HepG2 (cell line): ENCODE data around the gene ERVH48-1. TPM values are rescaled to one million over a fixed set of nuclear protein-coding genes. Genes with fewer than 3 reads are reported as not detected.
A peak's percentile ranks its signal among the peaks of the same experiment; 100 is the strongest.

ENCODE experiments used
- AHR ChIP-seq: IDR thresholded peaks from 2 replicates; pipeline ENCODE4 v1.6.1; 2018; ENCODE audit warnings: missing genetic modification reagents, missing compliant biosample characterization
- BRD4 ChIP-seq: sonication (generic); formaldehyde crosslinking; IDR thresholded peaks from 2 replicates; pipeline ENCODE4 v1.4.0; 2020; ENCODE audit warnings: missing genetic modification reagents
- DPF2 ChIP-seq: sonication (generic); formaldehyde crosslinking; IDR thresholded peaks from 2 replicates; pipeline ENCODE4 v1.4.0; 2020; ENCODE audit warnings: mild to moderate bottlenecking, low read depth, missing genetic modification reagents, borderline replicate concordance
- ELF4 ChIP-seq: sonication (generic); formaldehyde crosslinking; IDR thresholded peaks from 2 replicates; pipeline ENCODE4 v1.5.0; 2020; ENCODE audit warnings: missing genetic modification reagents, mild to moderate bottlenecking, moderate library complexity, borderline replicate concordance
- ETV6 ChIP-seq: sonication (generic); formaldehyde crosslinking; conservative IDR thresholded peaks from 2 replicates; pipeline ENCODE4 v1.4.0; 2020; ENCODE audit warnings: missing genetic modification reagents
- HNF1B ChIP-seq: sonication (generic); formaldehyde crosslinking; IDR thresholded peaks from 2 replicates; pipeline ENCODE4 v1.5.1; 2020; ENCODE audit warnings: mild to moderate bottlenecking, moderate library complexity, missing genetic modification reagents
- HNRNPUL1 ChIP-seq: fragments of 200-400 bp; formaldehyde crosslinking; IDR thresholded peaks from 2 replicates; pipeline ENCODE4 v1.6.1; 2017; ENCODE audit warnings: low read depth, mild to moderate bottlenecking, low read length, moderate library complexity
- LCORL ChIP-seq, 2 experiments: fragments of 450-650 bp in 1 of 2; sonication (generic) in 1 of 2; formaldehyde crosslinking in 1 of 2; IDR thresholded peaks; 2 replicates each; pipeline versions ENCODE4 v1.5.0 to v1.6.1; 2017 to 2020; ENCODE audit warnings: antibody characterized with exemption in 1 of 2, missing genetic modification reagents in 1 of 2
- NCOA2 ChIP-seq: sonication (generic); formaldehyde crosslinking; IDR thresholded peaks from 2 replicates; pipeline ENCODE4 v1.8.0; 2022; ENCODE audit warnings: inconsistent platforms
- NFYC ChIP-seq: IDR thresholded peaks from 2 replicates; pipeline ENCODE4 v1.6.1; 2016; ENCODE audit warnings: missing genetic modification reagents, missing compliant biosample characterization
- PBX2 ChIP-seq: IDR thresholded peaks from 2 replicates; pipeline ENCODE4 v1.6.1; 2016; ENCODE audit warnings: control low read depth
- SMAD3 ChIP-seq: sonication (generic); formaldehyde crosslinking; IDR thresholded peaks from 2 replicates; pipeline ENCODE4 v1.4.0; 2020; ENCODE audit warnings: missing genetic modification reagents
- SNAI1 ChIP-seq: sonication (generic); formaldehyde crosslinking; IDR thresholded peaks from 2 replicates; pipeline ENCODE4 v1.5.0; 2020; ENCODE audit warnings: mild to moderate bottlenecking, missing genetic modification reagents, borderline replicate concordance
- TCF7L2 ChIP-seq: IDR thresholded peaks from 2 replicates; pipeline ENCODE4 v1.6.1; 2011; ENCODE audit warnings: mild to moderate bottlenecking, low read depth, low read length, moderate library complexity
- TOE1 ChIP-seq: sonication (generic); formaldehyde crosslinking; IDR thresholded peaks from 2 replicates; pipeline ENCODE4 v1.4.0; 2020; ENCODE audit warnings: mild to moderate bottlenecking, missing genetic modification reagents
- TRIM24 ChIP-seq: sonication (generic); formaldehyde crosslinking; IDR thresholded peaks from 2 replicates; pipeline ENCODE4 v1.8.0; 2022; ENCODE audit warnings: mild to moderate bottlenecking, missing genetic modification reagents
- YEATS2 ChIP-seq: sonication (generic); formaldehyde crosslinking; IDR thresholded peaks from 2 replicates; pipeline ENCODE4 v1.4.0; 2020; ENCODE audit warnings: missing genetic modification reagents, borderline replicate concordance
- ZBTB20 ChIP-seq: sonication (generic); formaldehyde crosslinking; IDR thresholded peaks from 2 replicates; pipeline ENCODE4 v1.8.1; 2023; ENCODE audit warnings: missing genetic modification reagents, low read depth, mild to moderate bottlenecking, borderline replicate concordance
- ZNF138 ChIP-seq: sonication (generic); formaldehyde crosslinking; IDR thresholded peaks from 2 replicates; pipeline ENCODE4 v1.5.0; 2020; ENCODE audit warnings: mild to moderate bottlenecking, low read depth, missing genetic modification reagents
- ZNF431 ChIP-seq: sonication (generic); formaldehyde crosslinking; IDR thresholded peaks from 2 replicates; pipeline ENCODE4 v1.9.0; 2022; ENCODE audit warnings: missing genetic modification reagents, low read depth, mild to moderate bottlenecking, borderline replicate concordance
- ZNF484 ChIP-seq: sonication (generic); formaldehyde crosslinking; IDR thresholded peaks from 2 replicates; pipeline ENCODE4 v1.5.1; 2020; ENCODE audit warnings: mild to moderate bottlenecking, low read depth, missing genetic modification reagents, borderline replicate concordance
- ZNF510 ChIP-seq: sonication (generic); formaldehyde crosslinking; IDR thresholded peaks from 2 replicates; pipeline ENCODE4 v1.4.0; 2020; ENCODE audit warnings: low read depth, mild to moderate bottlenecking, missing genetic modification reagents
- ZNF564 ChIP-seq: sonication (generic); formaldehyde crosslinking; IDR thresholded peaks from 2 replicates; pipeline ENCODE4 v1.8.1; 2023; ENCODE audit warnings: mild to moderate bottlenecking, missing genetic modification reagents
- ZNF614 ChIP-seq: IDR thresholded peaks from 2 replicates; pipeline ENCODE4 v1.6.1; 2018; ENCODE audit warnings: missing biosample characterization, missing genetic modification reagents, inconsistent platforms, borderline replicate concordance
- ZNF660 ChIP-seq: sonication (generic); formaldehyde crosslinking; IDR thresholded peaks from 2 replicates; pipeline ENCODE4 v1.5.1; 2020; ENCODE audit warnings: mild to moderate bottlenecking, low read depth, missing genetic modification reagents, borderline replicate concordance
- ZNF788 ChIP-seq: sonication (generic); formaldehyde crosslinking; IDR thresholded peaks from 2 replicates; pipeline ENCODE4 v1.5.0; 2020; ENCODE audit warnings: mild to moderate bottlenecking, missing genetic modification reagents, borderline replicate concordance
- polyA plus RNA-seq, 8 experiments: library from polyadenylated mRNA; depleted of rRNA in 3 of 8; stranded (reverse) in 7 of 8; unstranded in 1 of 8; fragments of >200 nt; fragmentation: Illumina TruSeq in 4 of 8; extraction: Trizol in 4 of 8; gene quantifications; 2 replicates each; pipeline versions ENCODE4 v1.2.1 to v1.2.3, GENCODE V29; 2011 to 2016; ENCODE audit warnings: low read depth in 4 of 8, missing spikeins in 1 of 8, mixed read lengths in 1 of 8; ENCODE audit not compliant: insufficient read depth in 1 of 8
- total RNA-seq, 5 experiments: library from RNA; depleted of rRNA; stranded (reverse); fragments of >200 nt; fragmentation: Illumina TruSeq; extraction: Trizol; gene quantifications; 2 replicates each; pipeline ENCODE4 v1.2.3, GENCODE V29; 2016; ENCODE audit warnings: low read depth in 1 of 5
- TF ChIP-seq, protein P1 (sequence below): sonication (generic); formaldehyde crosslinking; IDR thresholded peaks from 2 replicates; pipeline ENCODE4 v1.5.0; 2020; ENCODE audit warnings: missing genetic modification reagents

Gene ERVH48-1
- total and polyA plus RNA-seq, 2 of the 13 experiments (the other 11 are each of a cell fraction or from before 2014, with no cell fraction given) = 1.8 TPM; not detected in 1

GRCh38 chr21:42892931-42893755, 32.3 kb downstream of the ERVH48-1 start, which contains the start of gene NDUFV3 (continued):
- TF ChIP-seq, protein P1, sequence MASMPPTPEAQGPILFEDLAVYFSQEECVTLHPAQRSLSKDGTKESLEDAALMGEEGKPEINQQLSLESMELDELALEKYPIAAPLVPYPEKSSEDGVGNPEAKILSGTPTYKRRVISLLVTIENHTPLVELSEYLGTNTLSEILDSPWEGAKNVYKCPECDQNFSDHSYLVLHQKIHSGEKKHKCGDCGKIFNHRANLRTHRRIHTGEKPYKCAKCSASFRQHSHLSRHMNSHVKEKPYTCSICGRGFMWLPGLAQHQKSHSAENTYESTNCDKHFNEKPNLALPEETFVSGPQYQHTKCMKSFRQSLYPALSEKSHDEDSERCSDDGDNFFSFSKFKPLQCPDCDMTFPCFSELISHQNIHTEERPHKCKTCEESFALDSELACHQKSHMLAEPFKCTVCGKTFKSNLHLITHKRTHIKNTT (CRISPR knock-in tag) = no peak
- TF ChIP-seq ZNF564 (CRISPR knock-in tag) (peak; percentile 64; the same call in 1 of the 2 replicates), TRIM24 (CRISPR knock-in tag) (no peak), ZBTB20 (CRISPR knock-in tag) (no peak), HNRNPUL1 (peak; percentile 46; the same call in 1 of the 2 replicates), ZNF138 (peak; percentile 81; the same call in 1 of the 2 replicates), ZNF614 (CRISPR knock-in tag) (no peak), ELF4 (CRISPR knock-in tag) (no peak), BRD4 (peak; percentile 90), ETV6 (CRISPR knock-in tag) (peak; percentile 14; the same call in 1 of the 2 replicates), TOE1 (CRISPR knock-in tag) (no peak), SNAI1 (CRISPR knock-in tag) (peak; percentile 71), NCOA2 (CRISPR knock-in tag) (no peak), LCORL (IDR thresholded peaks at IDR 0.05) (no peak), LCORL (CRISPR knock-in tag; IDR thresholded peaks at IDR 0.05) (peak; percentile 51), AHR (CRISPR knock-in tag) (peak; percentile 57; the same call in 1 of the 2 replicates), NFYC (CRISPR knock-in tag) (peak; percentile 86), ZNF660 (CRISPR knock-in tag) (no peak), PBX2 (CRISPR knock-in tag) (no peak), ZNF788 (CRISPR knock-in tag) (peak; percentile 62; the same call in 1 of the 2 replicates), YEATS2 (peak; percentile 71), TCF7L2 (no peak), ZNF510 (CRISPR knock-in tag) (no peak), DPF2 (no peak), ZNF484 (CRISPR knock-in tag) (peak; percentile 82; the same call in 1 of the 2 replicates), ZNF431 (CRISPR knock-in tag) (0 out of 2 replicates have a peak, but pooled peaks have one; percentile 8), HNF1B (CRISPR knock-in tag) (peak; percentile 81), SMAD3 (CRISPR knock-in tag) (peak; percentile 40; the same call in 1 of the 2 replicates)
